HCT116 (cell line): ENCODE results near the gene BCAS2. TPM values are rescaled to one million over a fixed set of nuclear protein-coding genes. Genes with fewer than 3 reads are reported as not detected.

Experiments used
- ATAC-seq: fragments of 200-7000 bp; cut with Tn5 transposase; 2 replicates; pipeline ENCODE4 v1.9.1; 2020; ENCODE audit warnings: mild to moderate bottlenecking, moderate library complexity
- BruUV-seq: library from RNA; stranded (reverse); fragments of 400-500 nt; replicated peaks from 2 replicates; lab custom pipeline; 2021; lab: Mats Ljungman, UMichigan
- CTCF ChIA-PET: fragments of 300-600 bp; sonication (Branson Sonifier 250); formaldehyde crosslinking; loops from one replicate; lab custom pipeline; 2021; ENCODE audit warnings: antibody characterized with exemption; lab: Charles Lee
- POLR2A ChIA-PET: fragments of 300-600, 350-600 bp; sonication (Branson Sonifier 250); formaldehyde crosslinking; loops from one replicate; lab custom pipeline; 2021; ENCODE audit warnings: antibody characterized with exemption; lab: Charles Lee
- RAD21 ChIA-PET, 2 experiments: fragments of 300-600 bp; sonication (Branson Sonifier 250); formaldehyde crosslinking; loops; one replicate each; lab custom pipeline; 2023; ENCODE audit warnings: low total read pairs in 2 of 2; ENCODE audit not compliant: uncharacterized antibody in 2 of 2, unreplicated experiment in 2 of 2, low non-redundant PET in 1 of 2; lab: Charles Lee
- DNase-seq: peaks from one replicate; pipeline ENCODE4 v3.0.0-alpha.2; 2010; ENCODE audit warnings: low read depth, low spot score
- H2AFZ ChIP-seq: fragments of 200-600 bp; shearing (Covaris generic), sonication (generic); 2 replicates; pipeline ENCODE4 v1.6.1; 2017; ENCODE audit warnings: low read depth, mixed run types, mixed read lengths, antibody characterized with exemption, low read length; ENCODE audit not compliant: poor library complexity, severe bottlenecking
- H3K27ac ChIP-seq: 2 replicates; pipeline ENCODE4 v1.5.1; 2012; ENCODE audit warnings: low read depth, low read length
- H3K27me3 ChIP-seq: fragments of 200-600 bp; sonication (generic); 2 replicates; pipeline ENCODE4 v1.6.1; 2016; ENCODE audit warnings: mixed run types, low read length, mixed read lengths; ENCODE audit not compliant: insufficient read depth
- H3K36me3 ChIP-seq, 2 experiments: fragments of 200-500 bp in 1 of 2; fragments of 200-600 bp in 1 of 2; sonication (Bioruptor generic) in 1 of 2; sonication (generic) in 1 of 2; 2 replicates each; pipeline versions ENCODE4 v1.5.1 to v1.6.1; 2014 to 2016; ENCODE audit warnings: low read length in 2 of 2, inconsistent platforms in 1 of 2, mixed read lengths in 1 of 2, mixed run types in 1 of 2; ENCODE audit not compliant: insufficient read depth in 2 of 2, control insufficient read depth in 1 of 2
- H3K4me1 ChIP-seq, 2 experiments: fragments of 200-600 bp in 1 of 2; sonication (generic) in 1 of 2; 2 replicates each; pipeline versions ENCODE4 v1.5.1 to v1.6.1; 2012 to 2017; ENCODE audit warnings: low read length in 2 of 2, inconsistent platforms in 1 of 2, mild to moderate bottlenecking in 1 of 2, mixed read lengths in 1 of 2, mixed run types in 1 of 2, moderate library complexity in 1 of 2; ENCODE audit not compliant: insufficient read depth in 2 of 2, control insufficient read depth in 1 of 2
- H3K4me2 ChIP-seq: fragments of 200-600 bp; sonication (generic); 2 replicates; pipeline ENCODE4 v1.6.1; 2017; ENCODE audit warnings: mixed run types, low read length, mixed read lengths
- H3K4me3 ChIP-seq, 2 experiments: fragments of 200-600 bp in 1 of 2; sonication (generic) in 1 of 2; replicated peaks in 1 of 2; 2 replicates each; pipeline ENCODE4 v1.5.1; 2011 to 2016; ENCODE audit warnings: low read length in 2 of 2, control low read depth in 1 of 2, low read depth in 1 of 2, mild to moderate bottlenecking in 1 of 2, mixed read lengths in 1 of 2, mixed run types in 1 of 2
- H3K79me2 ChIP-seq: fragments of 200-600 bp; sonication (generic); 2 replicates; pipeline ENCODE4 v1.6.1; 2017; ENCODE audit warnings: mild to moderate bottlenecking, mixed run types, low read length, moderate library complexity, mixed read lengths; ENCODE audit not compliant: insufficient read depth
- H3K9ac ChIP-seq: fragments of 200-600 bp; sonication (generic); 2 replicates; pipeline ENCODE4 v1.6.1; 2016; ENCODE audit warnings: low read length, mixed read lengths
- H3K9me2 ChIP-seq: fragments of 200-600 bp; sonication (generic), shearing (Covaris generic); 2 replicates; pipeline ENCODE4 v1.6.1; 2017; ENCODE audit warnings: mixed run types, mild to moderate bottlenecking, moderate library complexity; ENCODE audit not compliant: insufficient read depth
- H3K9me3 ChIP-seq, 2 experiments: fragments of 200-500 bp in 1 of 2; fragments of 200-600 bp in 1 of 2; sonication (Bioruptor generic) in 1 of 2; sonication (generic) in 1 of 2; 2 replicates each; pipeline ENCODE4 v1.6.1; 2014 to 2017; ENCODE audit warnings: low read length in 2 of 2, mixed read lengths in 2 of 2, inconsistent platforms in 1 of 2, low read depth in 1 of 2, mild to moderate bottlenecking in 1 of 2, mixed run types in 1 of 2, moderate library complexity in 1 of 2; ENCODE audit not compliant: control insufficient read depth in 1 of 2, insufficient read depth in 1 of 2
- H4K20me1 ChIP-seq: fragments of 200-600 bp; sonication (generic), shearing (Covaris generic); 2 replicates; pipeline ENCODE4 v1.6.1; 2017; ENCODE audit warnings: mixed run types, mild to moderate bottlenecking, moderate library complexity; ENCODE audit not compliant: insufficient read depth
- CEBPB ChIP-seq: IDR thresholded peaks from 2 replicates; pipeline ENCODE4 v1.6.1; 2012; ENCODE audit warnings: low read depth
- ELF1 ChIP-seq: IDR thresholded peaks from 2 replicates; pipeline ENCODE4 v1.6.1; 2012; ENCODE audit warnings: low read depth, borderline replicate concordance
- EZH2 ChIP-seq: fragments of 200-600 bp; sonication (generic); IDR thresholded peaks from 2 replicates; pipeline ENCODE4 v1.6.1; 2017; ENCODE audit warnings: antibody characterized with exemption, mixed run types
- EZH2phosphoT487 ChIP-seq: fragments of 200-600 bp; IDR thresholded peaks from 2 replicates; pipeline ENCODE4 v1.6.1; 2018; ENCODE audit warnings: antibody characterized with exemption, borderline replicate concordance
- JUND ChIP-seq: IDR thresholded peaks from 2 replicates; pipeline ENCODE4 v1.6.1; 2012
- POLR2AphosphoS5 ChIP-seq: IDR thresholded peaks from 2 replicates; pipeline ENCODE4 v1.6.1; 2011; ENCODE audit warnings: mild to moderate bottlenecking, low read depth, low read length, moderate library complexity
- RAD21 ChIP-seq: IDR thresholded peaks from 2 replicates; pipeline ENCODE4 v1.6.1; 2012; ENCODE audit warnings: low read depth, mild to moderate bottlenecking
- SIN3A ChIP-seq: IDR thresholded peaks from 2 replicates; pipeline ENCODE4 v1.6.1; 2012; ENCODE audit warnings: low read depth
- SP1 ChIP-seq: IDR thresholded peaks from 2 replicates; pipeline ENCODE4 v1.6.1; 2012; ENCODE audit warnings: low read depth
- SRF ChIP-seq: IDR thresholded peaks from 2 replicates; pipeline ENCODE4 v1.6.1; 2012; ENCODE audit warnings: low read depth
- TCF7L2 ChIP-seq: IDR thresholded peaks from 2 replicates; pipeline ENCODE4 v1.7.0; 2011; ENCODE audit warnings: borderline replicate concordance, inconsistent platforms; ENCODE audit not compliant: insufficient read depth, insufficient read length; ENCODE audit errors: extremely low read depth
- intact Hi-C: fragments of 100-400 bp; cut with micrococcal nuclease; formaldehyde crosslinking; loops from 2 replicates; pipeline ENCODE4 v1.10.0; 2022
- total RNA-seq: library from RNA; stranded (reverse); gene quantifications from one replicate; pipeline ENCODE4 v1.2.1, GENCODE V29; 2021; ENCODE audit not compliant: unreplicated experiment
- TF ChIP-seq, protein P1 (sequence below): IDR thresholded peaks from 2 replicates; pipeline ENCODE4 v1.6.1; 2012
- TF ChIP-seq, protein P2 (sequence below), 3 experiments: fragments of 200-600 bp in 1 of 3; sonication (generic) in 1 of 3; IDR thresholded peaks in 2 of 3; conservative IDR thresholded peaks in 1 of 3; 2 replicates each; pipeline ENCODE4 v1.5.1; 2012 to 2017; ENCODE audit warnings: low read depth in 2 of 3, low read length in 2 of 3, antibody characterized with exemption in 1 of 3, borderline replicate concordance in 1 of 3, control low read depth in 1 of 3, mild to moderate bottlenecking in 1 of 3, mixed read lengths in 1 of 3, mixed run types in 1 of 3, moderate library complexity in 1 of 3; ENCODE audit not compliant: insufficient read depth in 1 of 3
- TF ChIP-seq, protein P3 (sequence below): IDR thresholded peaks from 2 replicates; pipeline ENCODE4 v1.6.1; 2012

Gene BCAS2
- total RNA-seq, 1 experiment from 2014 or later = 45.2 TPM

- ATAC-seq (no peak), DNase-seq (no peak)
- ChIA-PET RAD21 (no interaction called here), POLR2A (no interaction called here), CTCF (no interaction called here)
- Histone ChIP-seq H4K20me1 (no peaks in the 10 kb centered on the region), H3K4me1 (peaks cover 0 to 5% of the 10 kb centered on the region in 2 experiments; a peak in 1 of 4 replicates), H3K79me2 (no peaks in the 10 kb centered on the region), H3K4me3 (no peak overlapping the region), H3K36me3 (no peaks in the 10 kb centered on the region), H3K9me2 (no peaks in the 10 kb centered on the region), H3K27me3 (no peaks in the 10 kb centered on the region), H2AFZ (no peak overlapping the region), H3K9ac (no peak overlapping the region), H3K27ac (no peak overlapping the region), H3K9me3 (no peaks in the 10 kb centered on the region), H3K4me2 (no peak overlapping the region)
- no TSS peak for BruUV-seq
- intact Hi-C loops = no loop called here
- no peak for TF ChIP-seq ELF1
- no peak for TF ChIP-seq TCF7L2
- TF ChIP-seq, protein P1, sequence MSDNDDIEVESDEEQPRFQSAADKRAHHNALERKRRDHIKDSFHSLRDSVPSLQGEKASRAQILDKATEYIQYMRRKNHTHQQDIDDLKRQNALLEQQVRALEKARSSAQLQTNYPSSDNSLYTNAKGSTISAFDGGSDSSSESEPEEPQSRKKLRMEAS = no peak
- TF ChIP-seq CEBPB = no peak
- no peak for TF ChIP-seq RAD21
- TF ChIP-seq POLR2AphosphoS5 = no peak
- TF ChIP-seq EZH2 = no peak
- TF ChIP-seq JUND = no peak
- no peak for TF ChIP-seq SP1
- TF ChIP-seq, protein P2, sequence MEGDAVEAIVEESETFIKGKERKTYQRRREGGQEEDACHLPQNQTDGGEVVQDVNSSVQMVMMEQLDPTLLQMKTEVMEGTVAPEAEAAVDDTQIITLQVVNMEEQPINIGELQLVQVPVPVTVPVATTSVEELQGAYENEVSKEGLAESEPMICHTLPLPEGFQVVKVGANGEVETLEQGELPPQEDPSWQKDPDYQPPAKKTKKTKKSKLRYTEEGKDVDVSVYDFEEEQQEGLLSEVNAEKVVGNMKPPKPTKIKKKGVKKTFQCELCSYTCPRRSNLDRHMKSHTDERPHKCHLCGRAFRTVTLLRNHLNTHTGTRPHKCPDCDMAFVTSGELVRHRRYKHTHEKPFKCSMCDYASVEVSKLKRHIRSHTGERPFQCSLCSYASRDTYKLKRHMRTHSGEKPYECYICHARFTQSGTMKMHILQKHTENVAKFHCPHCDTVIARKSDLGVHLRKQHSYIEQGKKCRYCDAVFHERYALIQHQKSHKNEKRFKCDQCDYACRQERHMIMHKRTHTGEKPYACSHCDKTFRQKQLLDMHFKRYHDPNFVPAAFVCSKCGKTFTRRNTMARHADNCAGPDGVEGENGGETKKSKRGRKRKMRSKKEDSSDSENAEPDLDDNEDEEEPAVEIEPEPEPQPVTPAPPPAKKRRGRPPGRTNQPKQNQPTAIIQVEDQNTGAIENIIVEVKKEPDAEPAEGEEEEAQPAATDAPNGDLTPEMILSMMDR (IDR thresholded peaks at IDR 0.05 in 2 of 3, conservative IDR thresholded peaks at IDR 0.05 in 1 of 3; ENCODE audit: borderline replicate concordance in 1 of 3, insufficient read depth in 1 of 3, low read depth in 2 of 3, low read length in 2 of 3) = no peak
- no peak for TF ChIP-seq SRF
- TF ChIP-seq, protein P3, sequence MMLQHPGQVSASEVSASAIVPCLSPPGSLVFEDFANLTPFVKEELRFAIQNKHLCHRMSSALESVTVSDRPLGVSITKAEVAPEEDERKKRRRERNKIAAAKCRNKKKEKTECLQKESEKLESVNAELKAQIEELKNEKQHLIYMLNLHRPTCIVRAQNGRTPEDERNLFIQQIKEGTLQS = no peak
- no peak for TF ChIP-seq EZH2phosphoT487
- no peak for TF ChIP-seq SIN3A
Measured at GRCh38 chr1:114522264-114522575, 59.2 kb downstream of the BCAS2 start.
